Measurements from ENCODE around the gene ZFHX3. TPM values are rescaled to one million over a fixed set of nuclear protein-coding genes. Genes with fewer than 3 reads are reported as not detected.

The ZFHX3 gene
- polyA plus RNA-seq, 1 donor from 2014 or later, result 26.4 TPM

- Histone ChIP-seq H3K4me2 (ENCODE audit: low read length) (no peak overlapping the region), H3K4me3 (ENCODE audit: low read length) (no peak overlapping the region), H3K9ac (ENCODE audit: low read length) (no peak overlapping the region), H2AFZ (ENCODE audit: low read depth, low read length) (no peak overlapping the region), H3K79me2 (replicated peaks; ENCODE audit: insufficient read depth, low read length) (peaks cover 92% of the 10 kb centered on the region), H3K27me3 (ENCODE audit: insufficient read depth, low read depth, low read length) (no peaks in the 10 kb centered on the region), H3K36me3 (ENCODE audit: insufficient read depth, low read length) (no peaks in the 10 kb centered on the region), H3K27ac (ENCODE audit: low read length) (no peak overlapping the region), H3K9me2 (ENCODE audit: insufficient read depth, low read length) (no peaks in the 10 kb centered on the region), H3K9me3 (ENCODE audit: low read length) (no peaks in the 10 kb centered on the region), H3F3A (ENCODE audit: insufficient read depth, low read length, poor library complexity, severe bottlenecking) (no peaks in the 10 kb centered on the region), H4K20me1 (ENCODE audit: insufficient read depth) (peaks cover 53% of the 10 kb centered on the region)
- no peak for TF ChIP-seq CTCF (IDR thresholded peaks at IDR 0.05; ENCODE audit: poor library complexity, severe bottlenecking)
- no peak for TF ChIP-seq TAF1 (IDR thresholded peaks at IDR 0.05; ENCODE audit: low read depth)
- no peak for TF ChIP-seq REST (IDR thresholded peaks at IDR 0.05; ENCODE audit: borderline replicate concordance)
- TF ChIP-seq SMC3 (conservative IDR thresholded peaks at IDR 0.05; ENCODE audit: poor library complexity), result no peak
- no peak for TF ChIP-seq MXI1 (conservative IDR thresholded peaks at IDR 0.05; ENCODE audit: poor library complexity, severe bottlenecking)
- no peak for TF ChIP-seq EP300 (conservative IDR thresholded peaks at IDR 0.05; ENCODE audit: poor library complexity, severe bottlenecking)
- no peak for TF ChIP-seq POLR2AphosphoS5 (IDR thresholded peaks at IDR 0.05)
- no peak for TF ChIP-seq RAD21 (conservative IDR thresholded peaks at IDR 0.05)
- TF ChIP-seq EZH2 (IDR thresholded peaks at IDR 0.05; ENCODE audit: borderline replicate concordance, insufficient read depth, low read length, poor library complexity, severe bottlenecking), result no peak
These were observed 138.7 kb downstream of the ZFHX3 start for GRCh38 chr16:72909196-72909595.

- no peak overlapping the region for H3K9ac ChIP-seq (ENCODE audit: low read length)
- no peaks in the 10 kb centered on the region for H3K9me2 ChIP-seq (ENCODE audit: insufficient read depth, low read length)
- H3K27me3 ChIP-seq (ENCODE audit: insufficient read depth, low read depth, low read length), result no peaks in the 10 kb centered on the region
- no peaks in the 10 kb centered on the region for H3K9me3 ChIP-seq (ENCODE audit: low read length)
- no peaks in the 10 kb centered on the region for H3K36me3 ChIP-seq (ENCODE audit: insufficient read depth, low read length)
- peaks cover 90% of the 10 kb centered on the region for H3K79me2 ChIP-seq (replicated peaks; ENCODE audit: insufficient read depth, low read length)
- H3K4me2 ChIP-seq (ENCODE audit: low read length), result no peak overlapping the region
- no peak overlapping the region for H3K27ac ChIP-seq (ENCODE audit: low read length)
- H2AFZ ChIP-seq (ENCODE audit: low read depth, low read length), result no peak overlapping the region
- H3K4me3 ChIP-seq (ENCODE audit: low read length), result no peak overlapping the region
- H3F3A ChIP-seq (ENCODE audit: insufficient read depth, low read length, poor library complexity, severe bottlenecking), result no peaks in the 10 kb centered on the region
- peaks cover 46% of the 10 kb centered on the region for H4K20me1 ChIP-seq (ENCODE audit: insufficient read depth)
- TF ChIP-seq REST (IDR thresholded peaks at IDR 0.05; ENCODE audit: borderline replicate concordance) (no peak), RAD21 (conservative IDR thresholded peaks at IDR 0.05) (no peak), EZH2 (IDR thresholded peaks at IDR 0.05; ENCODE audit: borderline replicate concordance, insufficient read depth, low read length, poor library complexity, severe bottlenecking) (no peak), MXI1 (conservative IDR thresholded peaks at IDR 0.05; ENCODE audit: poor library complexity, severe bottlenecking) (no peak), POLR2AphosphoS5 (IDR thresholded peaks at IDR 0.05) (no peak), TAF1 (IDR thresholded peaks at IDR 0.05; ENCODE audit: low read depth) (no peak), SMC3 (conservative IDR thresholded peaks at IDR 0.05; ENCODE audit: poor library complexity) (no peak), EP300 (conservative IDR thresholded peaks at IDR 0.05; ENCODE audit: poor library complexity, severe bottlenecking) (no peak), CTCF (IDR thresholded peaks at IDR 0.05; ENCODE audit: poor library complexity, severe bottlenecking) (no peak)
These were observed 139.4 kb downstream of the ZFHX3 start for GRCh38 chr16:72908362-72909167.

Measured in neural cell (in vitro differentiated cells).